Panc1 (cell line): ENCODE data around the gene UGT1A3. TPM values are rescaled to one million over a fixed set of nuclear protein-coding genes. Genes with fewer than 3 reads are reported as not detected.

Experiments used
- ATAC-seq: fragments of 200-7000 bp; cut with Tn5 transposase; 2 replicates; pipeline ENCODE4 v1.9.1; 2020; ENCODE audit warnings: mild to moderate bottlenecking, moderate library complexity
- BruUV-seq: library from RNA; stranded (reverse); fragments of 400-500 nt; replicated peaks from 2 replicates; lab custom pipeline; 2021; lab: Mats Ljungman, UMichigan
- CTCF ChIA-PET: fragments of 300-600 bp; sonication (Branson Sonifier 250); formaldehyde crosslinking; loops from one replicate; lab custom pipeline; 2022; ENCODE audit warnings: antibody characterized with exemption; lab: Charles Lee
- POLR2A ChIA-PET: fragments of 300-600 bp; sonication (Branson Sonifier 250); formaldehyde crosslinking; loops from one replicate; lab custom pipeline; 2022; ENCODE audit warnings: antibody characterized with exemption; lab: Charles Lee
- DNase-seq: peaks from one replicate; pipeline ENCODE4 v3.0.0-alpha.2; 2010; ENCODE audit warnings: low read depth, low spot score
- H3K27ac ChIP-seq: 2 replicates; pipeline ENCODE4 v1.5.1; 2011; ENCODE audit warnings: mild to moderate bottlenecking, low read length, inconsistent platforms
- H3K27me3 ChIP-seq: fragments of 200-500 bp; sonication (Bioruptor generic); 2 replicates; pipeline ENCODE4 v1.6.0; 2014; ENCODE audit warnings: low read length, inconsistent platforms; ENCODE audit not compliant: control insufficient read depth, insufficient read depth
- H3K36me3 ChIP-seq: fragments of 200-500 bp; sonication (Bioruptor generic); 2 replicates; pipeline ENCODE4 v1.5.1; 2014; ENCODE audit warnings: inconsistent platforms, mild to moderate bottlenecking, low read length, moderate library complexity; ENCODE audit not compliant: control insufficient read depth, insufficient read depth
- H3K4me1 ChIP-seq: 2 replicates; pipeline ENCODE4 v1.5.1; 2011; ENCODE audit warnings: inconsistent platforms, mild to moderate bottlenecking, low read length, moderate library complexity; ENCODE audit not compliant: control insufficient read depth, insufficient read depth
- H3K4me3 ChIP-seq, 2 experiments: 2 replicates each; pipeline ENCODE4 v1.5.1; 2011 to 2012; ENCODE audit warnings: low read depth in 2 of 2, low read length in 2 of 2, mild to moderate bottlenecking in 2 of 2, inconsistent platforms in 1 of 2, moderate library complexity in 1 of 2
- H3K9me3 ChIP-seq: fragments of 200-500 bp; sonication (Bioruptor generic); 2 replicates; pipeline ENCODE4 v1.5.1; 2014; ENCODE audit warnings: low read depth, mild to moderate bottlenecking, inconsistent platforms, low read length, moderate library complexity; ENCODE audit not compliant: control insufficient read depth, insufficient read depth
- POLR2AphosphoS5 ChIP-seq: IDR thresholded peaks from 2 replicates; pipeline ENCODE4 v1.6.1; 2012; ENCODE audit warnings: mild to moderate bottlenecking, low read depth, low read length, moderate library complexity
- SIN3A ChIP-seq: IDR thresholded peaks from 2 replicates; pipeline ENCODE4 v1.6.1; 2012; ENCODE audit warnings: low read depth, mild to moderate bottlenecking, low read length, moderate library complexity, borderline replicate concordance; ENCODE audit not compliant: insufficient read depth
- TCF7L2 ChIP-seq: IDR thresholded peaks from 2 replicates; pipeline ENCODE4 v1.6.1; 2011; ENCODE audit warnings: mild to moderate bottlenecking, low read depth, low read length, inconsistent platforms
- in situ Hi-C: cut with HindIII; loops from 2 replicates; pipeline ENCODE4 v1.10.0; 2016; ENCODE audit warnings: low sequenced_read_pairs, low pct_unique_long_range_greater_than_20kb
- intact Hi-C: fragments of 100-400 bp; cut with micrococcal nuclease; formaldehyde crosslinking; loops from one replicate; pipeline ENCODE4 v1.10.0; 2022; ENCODE audit not compliant: unreplicated experiment
- total RNA-seq: library from RNA; stranded (reverse); gene quantifications from one replicate; pipeline ENCODE4 v1.2.1, GENCODE V29; 2021; ENCODE audit not compliant: unreplicated experiment
- TF ChIP-seq, protein P1 (sequence below), 2 experiments: IDR thresholded peaks; 2 replicates each; pipeline ENCODE4 v1.6.1; 2011 to 2012; ENCODE audit warnings: low read depth in 2 of 2, control low read depth in 1 of 2, low read length in 1 of 2, mild to moderate bottlenecking in 1 of 2, moderate library complexity in 1 of 2; ENCODE audit not compliant: insufficient read depth in 1 of 2
- TF ChIP-seq, protein P2 (sequence below): fragments of 450-650 bp; IDR thresholded peaks from 2 replicates; pipeline ENCODE4 v1.5.1; 2017; ENCODE audit warnings: mild to moderate bottlenecking

Gene UGT1A3
- total RNA-seq, 1 experiment from 2014 or later: not detected

DNA sequence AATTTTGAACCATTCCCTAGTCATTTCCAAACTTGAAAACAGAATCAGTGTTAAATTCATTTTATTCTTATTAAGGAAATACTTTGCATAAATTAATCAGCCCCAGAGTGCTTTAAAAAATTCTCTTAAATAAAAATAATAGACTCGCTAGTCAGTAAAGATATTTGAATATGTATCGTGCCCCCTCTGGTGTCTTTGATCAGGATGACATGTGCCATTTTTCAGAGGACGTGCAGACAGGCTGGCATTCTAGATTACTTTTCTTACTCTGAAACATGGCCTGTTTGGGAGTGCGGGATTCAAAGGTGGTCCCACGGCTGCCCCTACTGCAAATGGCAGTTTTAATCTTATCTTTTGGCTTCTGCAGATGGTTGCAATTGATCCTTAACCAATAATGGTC, 43.7 kb downstream of the UGT1A3 start:
- TF ChIP-seq POLR2AphosphoS5: no peak
- TF ChIP-seq SIN3A: no peak
- TF ChIP-seq, protein P1, sequence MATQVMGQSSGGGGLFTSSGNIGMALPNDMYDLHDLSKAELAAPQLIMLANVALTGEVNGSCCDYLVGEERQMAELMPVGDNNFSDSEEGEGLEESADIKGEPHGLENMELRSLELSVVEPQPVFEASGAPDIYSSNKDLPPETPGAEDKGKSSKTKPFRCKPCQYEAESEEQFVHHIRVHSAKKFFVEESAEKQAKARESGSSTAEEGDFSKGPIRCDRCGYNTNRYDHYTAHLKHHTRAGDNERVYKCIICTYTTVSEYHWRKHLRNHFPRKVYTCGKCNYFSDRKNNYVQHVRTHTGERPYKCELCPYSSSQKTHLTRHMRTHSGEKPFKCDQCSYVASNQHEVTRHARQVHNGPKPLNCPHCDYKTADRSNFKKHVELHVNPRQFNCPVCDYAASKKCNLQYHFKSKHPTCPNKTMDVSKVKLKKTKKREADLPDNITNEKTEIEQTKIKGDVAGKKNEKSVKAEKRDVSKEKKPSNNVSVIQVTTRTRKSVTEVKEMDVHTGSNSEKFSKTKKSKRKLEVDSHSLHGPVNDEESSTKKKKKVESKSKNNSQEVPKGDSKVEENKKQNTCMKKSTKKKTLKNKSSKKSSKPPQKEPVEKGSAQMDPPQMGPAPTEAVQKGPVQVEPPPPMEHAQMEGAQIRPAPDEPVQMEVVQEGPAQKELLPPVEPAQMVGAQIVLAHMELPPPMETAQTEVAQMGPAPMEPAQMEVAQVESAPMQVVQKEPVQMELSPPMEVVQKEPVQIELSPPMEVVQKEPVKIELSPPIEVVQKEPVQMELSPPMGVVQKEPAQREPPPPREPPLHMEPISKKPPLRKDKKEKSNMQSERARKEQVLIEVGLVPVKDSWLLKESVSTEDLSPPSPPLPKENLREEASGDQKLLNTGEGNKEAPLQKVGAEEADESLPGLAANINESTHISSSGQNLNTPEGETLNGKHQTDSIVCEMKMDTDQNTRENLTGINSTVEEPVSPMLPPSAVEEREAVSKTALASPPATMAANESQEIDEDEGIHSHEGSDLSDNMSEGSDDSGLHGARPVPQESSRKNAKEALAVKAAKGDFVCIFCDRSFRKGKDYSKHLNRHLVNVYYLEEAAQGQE (IDR thresholded peaks at IDR 0.05; ENCODE audit: insufficient read depth in 1 of 2, low read depth in 2 of 2, low read length in 1 of 2): no peak
- TF ChIP-seq, protein P2, sequence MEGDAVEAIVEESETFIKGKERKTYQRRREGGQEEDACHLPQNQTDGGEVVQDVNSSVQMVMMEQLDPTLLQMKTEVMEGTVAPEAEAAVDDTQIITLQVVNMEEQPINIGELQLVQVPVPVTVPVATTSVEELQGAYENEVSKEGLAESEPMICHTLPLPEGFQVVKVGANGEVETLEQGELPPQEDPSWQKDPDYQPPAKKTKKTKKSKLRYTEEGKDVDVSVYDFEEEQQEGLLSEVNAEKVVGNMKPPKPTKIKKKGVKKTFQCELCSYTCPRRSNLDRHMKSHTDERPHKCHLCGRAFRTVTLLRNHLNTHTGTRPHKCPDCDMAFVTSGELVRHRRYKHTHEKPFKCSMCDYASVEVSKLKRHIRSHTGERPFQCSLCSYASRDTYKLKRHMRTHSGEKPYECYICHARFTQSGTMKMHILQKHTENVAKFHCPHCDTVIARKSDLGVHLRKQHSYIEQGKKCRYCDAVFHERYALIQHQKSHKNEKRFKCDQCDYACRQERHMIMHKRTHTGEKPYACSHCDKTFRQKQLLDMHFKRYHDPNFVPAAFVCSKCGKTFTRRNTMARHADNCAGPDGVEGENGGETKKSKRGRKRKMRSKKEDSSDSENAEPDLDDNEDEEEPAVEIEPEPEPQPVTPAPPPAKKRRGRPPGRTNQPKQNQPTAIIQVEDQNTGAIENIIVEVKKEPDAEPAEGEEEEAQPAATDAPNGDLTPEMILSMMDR: peak; percentile 54
- ChIA-PET CTCF (interaction anchor here (0.6 kb wide), 1 partner anchor 12 kb away, joined by 3 read pairs; no protein-coding TSS in a partner anchor), POLR2A (no interaction called here)
- ATAC-seq: peak; percentile 78; the same call in 1 of the 2 replicates
- Histone ChIP-seq H3K27me3 (no peaks in the 10 kb centered on the region), H3K4me1 (no peaks in the 10 kb centered on the region), H3K27ac (no peak overlapping the region), H3K9me3 (no peaks in the 10 kb centered on the region), H3K4me3 (no peak overlapping the region), H3K36me3 (no peaks in the 10 kb centered on the region)
- BruUV-seq: no TSS peak
- no peak for DNase-seq
- in situ Hi-C loops (no loop called here), intact Hi-C loops (no loop called here)

DNA sequence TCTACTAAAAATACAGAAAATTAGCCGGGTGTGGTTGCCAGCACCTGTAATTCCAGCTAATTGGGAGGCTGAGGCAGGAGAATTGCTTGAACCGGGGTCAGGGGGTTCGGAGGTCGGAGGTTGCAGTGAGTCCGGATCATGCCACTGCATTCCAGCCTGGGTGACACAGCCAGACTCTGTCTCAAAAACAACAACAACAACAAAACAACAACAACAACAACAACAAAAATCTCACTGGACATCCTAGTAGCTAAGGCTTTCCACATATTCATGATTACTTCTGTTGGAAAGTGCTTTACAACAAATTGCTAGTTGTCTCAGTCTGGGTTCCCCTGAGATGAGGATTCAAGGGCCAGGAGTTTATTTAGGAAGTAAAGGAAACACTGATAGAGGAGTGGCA, 45.0 kb downstream of the UGT1A3 start:
- intact Hi-C loops: no loop called here
- no peaks in the 10 kb centered on the region for H3K36me3 ChIP-seq
- no peak for DNase-seq
- BruUV-seq: no TSS peak
- H3K27ac ChIP-seq: no peak overlapping the region
- no peak overlapping the region for H3K4me3 ChIP-seq
- ChIA-PET CTCF (no interaction called here), POLR2A (no interaction called here)
- TF ChIP-seq, protein P1 (IDR thresholded peaks at IDR 0.05; ENCODE audit: insufficient read depth in 1 of 2, low read depth in 2 of 2, low read length in 1 of 2): no peak
- TF ChIP-seq POLR2AphosphoS5 (no peak), SIN3A (no peak), TCF7L2 (no peak)
- TF ChIP-seq, protein P2: no peak
- no peaks in the 10 kb centered on the region for H3K4me1 ChIP-seq
- H3K9me3 ChIP-seq: no peaks in the 10 kb centered on the region
- in situ Hi-C loops: no loop called here
- no peak for ATAC-seq
- H3K27me3 ChIP-seq: no peaks in the 10 kb centered on the region
